Stimulated activated effector memory CD8-positive, alpha-beta T cell treated with anti-CD3 and anti-CD28 coated beads, Interleukin-12 subunit alpha, Interleukin-12 subunit beta, amount 100 ng/mL, for 72 hours (primary cell): Measurements from ENCODE around the gene DOK3.
"Not testable (repeated sequence)": the region's sequence is repeated elsewhere in the genome, so short reads cannot be mapped to it uniquely, and the experiment has no call there.

ENCODE experiments used
- ATAC-seq: fragments of 150-1000 bp; cut with Tn5 transposase; 2 replicates; pipeline ENCODE4 v1.10.0; 2021
- DNase-seq, 2 donors: peaks; one replicate each; pipeline ENCODE4 v3.0.0; 2021 to 2022; ENCODE audit warnings: low spot score in 2 of 2
- H3K27ac Mint-ChIP-seq: one replicate; pipeline ENCODE4 v1.8.0; 2022; ENCODE audit warnings: mild to moderate bottlenecking, mixed read lengths
- H3K36me3 Mint-ChIP-seq: one replicate; pipeline ENCODE4 v1.8.0; 2022; ENCODE audit warnings: mild to moderate bottlenecking, mixed read lengths
- H3K4me1 Mint-ChIP-seq: one replicate; pipeline ENCODE4 v1.8.0; 2022; ENCODE audit warnings: mixed read lengths
- H3K4me3 Mint-ChIP-seq: one replicate; pipeline ENCODE4 v1.8.0; 2022; ENCODE audit warnings: mild to moderate bottlenecking, mixed read lengths
- H3K9me3 Mint-ChIP-seq: one replicate; pipeline ENCODE4 v1.8.0; 2022; ENCODE audit warnings: mixed read lengths

DOK3 gene

DNA sequence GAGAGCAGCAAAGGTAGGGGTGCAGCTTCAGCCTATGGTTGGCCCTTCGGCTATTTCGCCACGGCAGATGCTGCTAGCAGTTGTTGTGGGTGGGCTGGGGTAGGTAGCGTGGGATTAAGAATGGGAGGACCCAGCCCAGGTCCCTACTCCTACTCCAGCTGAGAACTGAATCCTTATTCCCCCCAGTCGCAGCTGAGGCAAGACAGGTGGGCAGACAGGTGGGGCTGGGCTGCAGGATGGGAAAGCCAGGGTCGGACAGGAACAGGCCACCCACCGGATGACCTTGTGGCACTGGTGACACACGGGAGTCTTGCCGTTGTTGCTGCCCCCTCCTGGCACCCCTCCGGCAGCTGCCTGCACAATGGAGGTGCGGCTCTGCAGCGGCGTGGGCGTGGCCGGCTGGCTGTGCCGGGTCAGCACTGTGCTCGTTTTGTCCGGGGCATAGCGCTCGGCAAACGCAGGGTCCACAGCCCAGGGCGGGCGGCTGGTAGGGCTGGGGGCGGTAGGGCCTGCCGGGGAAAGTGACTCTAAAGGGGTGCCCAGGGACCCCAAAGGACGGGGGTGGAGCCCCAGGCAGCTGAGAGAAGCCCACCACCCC, 20.4 kb downstream of the DOK3 start:
- ATAC-seq (no peak), DNase-seq (no peak)
- Mint-ChIP-seq H3K27ac (no peak overlapping the region), H3K4me1 (peaks cover 33% of the 10 kb centered on the region), H3K4me3 (no peak overlapping the region), H3K36me3 (peaks cover 74% of the 10 kb centered on the region), H3K9me3 (no peaks in the 10 kb centered on the region)

- H3K36me3 Mint-ChIP-seq, result peaks cover 74% of the 10 kb centered on the region
- H3K4me3 Mint-ChIP-seq, result no peak overlapping the region
- no peaks in the 10 kb centered on the region for H3K9me3 Mint-ChIP-seq
Measured at GRCh38 chr5:177487975-177488374, 21.7 kb downstream of the DOK3 start.

GRCh38 chr5:177487144-177487543, 22.5 kb downstream of the DOK3 start:
- no peak overlapping the region for H3K4me3 Mint-ChIP-seq

More at GRCh38 chr5:177487975-177488374, 21.7 kb downstream of the DOK3 start:
- Mint-ChIP-seq H3K4me1 (peaks cover 24% of the 10 kb centered on the region), H3K27ac (no peak overlapping the region)
- ATAC-seq (no peak), DNase-seq (no peak)

GRCh38 chr5:177486256-177486655, 23.4 kb downstream of the DOK3 start:
- no peak for ATAC-seq
- peaks cover 19% of the 10 kb centered on the region for H3K4me1 Mint-ChIP-seq
- no peak overlapping the region for H3K27ac Mint-ChIP-seq
- no peaks in the 10 kb centered on the region for H3K9me3 Mint-ChIP-seq
- DNase-seq, result no peak
- peaks cover 69% of the 10 kb centered on the region for H3K36me3 Mint-ChIP-seq
- no peak overlapping the region for H3K4me3 Mint-ChIP-seq

More at GRCh38 chr5:177487144-177487543, 22.5 kb downstream of the DOK3 start:
- Mint-ChIP-seq H3K27ac (no peak overlapping the region), H3K9me3 (no peaks in the 10 kb centered on the region), H3K36me3 (peaks cover 72% of the 10 kb centered on the region), H3K4me1 (peaks cover 19% of the 10 kb centered on the region)
- no peak for DNase-seq
- ATAC-seq, result no peak

DNA sequence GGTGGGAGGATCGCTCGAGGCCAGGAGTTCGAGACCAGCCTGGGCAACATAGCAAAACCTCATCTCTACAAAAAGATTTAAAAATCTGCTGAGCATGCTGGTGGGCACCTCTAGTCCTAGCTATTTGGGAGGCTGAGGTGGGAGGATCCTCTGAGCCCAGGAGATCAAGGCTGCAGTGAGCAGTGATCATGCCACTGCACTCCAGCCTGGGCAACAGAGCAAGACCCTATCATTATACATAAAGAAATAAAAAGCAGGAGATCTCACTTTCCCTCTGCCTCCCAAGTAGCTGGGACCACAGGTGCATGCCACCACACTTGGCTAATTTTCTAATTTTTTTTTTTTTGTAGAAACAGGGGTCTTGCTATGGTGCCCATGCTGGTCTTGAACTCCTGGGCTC, 23.9 kb downstream of the DOK3 start:
- Mint-ChIP-seq H3K4me1 (peaks cover 19% of the 10 kb centered on the region), H3K36me3 (peaks cover 64% of the 10 kb centered on the region)
- not testable (repeated sequence) for H3K27ac Mint-ChIP-seq, H3K4me3 Mint-ChIP-seq, DNase-seq, H3K9me3 Mint-ChIP-seq, ATAC-seq

DNA sequence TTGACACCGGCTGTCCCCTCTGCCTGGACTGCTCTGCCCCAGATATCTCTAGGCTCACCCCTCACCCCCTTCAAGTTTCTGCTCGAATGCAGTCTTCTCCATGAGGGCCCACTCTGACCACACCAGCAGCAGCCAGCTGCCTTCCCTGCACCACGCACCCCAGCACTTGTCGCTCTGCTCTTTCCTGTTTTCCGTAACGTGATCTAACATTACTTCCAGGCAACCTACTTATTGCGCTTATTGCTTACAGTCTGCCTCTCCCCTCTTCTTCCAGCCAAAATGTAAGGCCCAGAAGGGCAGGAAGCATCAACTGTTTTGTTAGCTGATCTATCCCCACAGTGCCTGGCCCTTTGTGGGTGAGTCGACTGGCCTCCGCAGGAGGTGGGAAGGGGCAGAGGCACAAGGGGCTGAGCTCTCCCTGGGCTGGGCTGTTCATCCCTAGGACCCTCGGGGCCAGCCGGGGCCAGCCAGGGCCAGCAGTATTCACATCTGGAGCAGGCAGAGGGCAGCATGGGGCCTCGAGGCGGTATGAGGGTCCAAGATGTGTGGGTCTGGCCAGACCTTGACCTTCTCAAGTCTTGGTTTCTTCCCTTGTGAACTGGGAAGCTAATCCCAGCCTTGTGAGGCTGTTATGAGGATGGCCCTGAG, 24.6 kb downstream of the DOK3 start:
- Mint-ChIP-seq H3K9me3 (no peaks in the 10 kb centered on the region), H3K36me3 (peaks cover 57% of the 10 kb centered on the region), H3K4me3 (no peak overlapping the region), H3K27ac (peak overlapping the region; percentile 79), H3K4me1 (peaks cover 15% of the 10 kb centered on the region)
- DNase-seq (no peak), ATAC-seq (no peak)

GRCh38 chr5:177483994-177484901, 25.4 kb downstream of the DOK3 start:
- H3K27ac Mint-ChIP-seq, result peak overlapping the region; percentile 79
- H3K4me1 Mint-ChIP-seq, result peaks cover 20% of the 10 kb centered on the region
- no peak overlapping the region for H3K4me3 Mint-ChIP-seq
- ATAC-seq (peak; percentile 3), DNase-seq (no peak)
- H3K36me3 Mint-ChIP-seq, result peaks cover 62% of the 10 kb centered on the region
- no peaks in the 10 kb centered on the region for H3K9me3 Mint-ChIP-seq

DNA sequence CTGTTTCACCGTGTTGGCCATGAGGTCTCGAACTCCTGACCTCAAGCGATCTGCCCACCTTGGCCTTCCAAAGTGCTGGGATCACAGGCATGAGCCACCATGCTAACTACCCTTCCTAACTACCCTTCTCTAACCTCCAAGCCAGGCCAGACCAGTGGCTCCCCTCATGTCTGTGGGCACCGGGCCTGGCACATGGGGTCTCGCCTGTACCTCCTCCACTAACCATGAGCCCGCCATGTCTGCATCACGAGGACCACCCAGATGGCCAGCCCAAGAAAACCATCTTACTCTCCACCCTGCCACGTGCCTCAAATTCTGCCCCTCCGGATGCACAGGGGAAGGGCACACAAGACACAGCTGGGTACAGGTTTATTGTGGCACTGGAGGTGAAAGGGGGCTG, 26.6 kb downstream of the DOK3 start:
- no peak for ATAC-seq
- no peak for DNase-seq
- Mint-ChIP-seq H3K9me3 (no peaks in the 10 kb centered on the region), H3K36me3 (peaks cover 60% of the 10 kb centered on the region), H3K4me3 (no peak overlapping the region), H3K27ac (no peak overlapping the region), H3K4me1 (peaks cover 29% of the 10 kb centered on the region)

DNA sequence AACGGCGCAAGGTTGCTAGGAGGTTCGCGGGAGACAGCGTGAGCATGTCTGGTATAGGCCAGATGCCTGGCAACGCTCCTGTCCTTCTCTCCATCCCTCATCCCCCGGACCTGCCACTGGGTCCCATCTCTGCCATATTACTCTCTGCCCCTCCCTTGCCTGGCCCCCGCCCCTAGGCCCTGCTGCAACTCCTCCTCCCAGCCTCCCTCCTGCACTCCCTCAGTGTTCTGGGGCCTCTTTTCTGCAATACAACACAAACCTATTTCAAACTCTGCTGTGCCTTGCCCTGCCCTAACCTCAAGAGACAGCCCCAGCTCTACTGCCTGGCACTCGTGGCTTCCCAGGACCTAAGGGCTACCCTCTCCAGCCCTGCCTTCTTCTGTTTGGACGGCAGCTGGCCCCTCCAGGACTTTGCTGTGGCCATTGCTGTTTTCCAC, 27.2 kb downstream of the DOK3 start:
- DNase-seq (no peak), ATAC-seq (no peak)
- Mint-ChIP-seq H3K27ac (no peak overlapping the region), H3K4me1 (peaks cover 34% of the 10 kb centered on the region), H3K36me3 (peaks cover 53% of the 10 kb centered on the region), H3K9me3 (no peaks in the 10 kb centered on the region), H3K4me3 (no peak overlapping the region)

- DNase-seq (no peak), ATAC-seq (no peak)
- peak overlapping the region; percentile 98 for H3K27ac Mint-ChIP-seq
- peaks cover 48% of the 10 kb centered on the region for H3K4me1 Mint-ChIP-seq
- no peaks in the 10 kb centered on the region for H3K9me3 Mint-ChIP-seq
- H3K36me3 Mint-ChIP-seq, result peaks cover 29% of the 10 kb centered on the region
- H3K4me3 Mint-ChIP-seq, result no peak overlapping the region
Measured at GRCh38 chr5:177479774-177480173, 29.9 kb downstream of the DOK3 start.

- Mint-ChIP-seq H3K4me1 (peaks cover 49% of the 10 kb centered on the region), H3K36me3 (peaks cover 27% of the 10 kb centered on the region)
- peak in 1 of 2 donors; percentile 66 for DNase-seq
Measured at GRCh38 chr5:177478711-177479646, 30.6 kb downstream of the DOK3 start.

GRCh38 chr5:177477701-177478477, 31.7 kb downstream of the DOK3 start:
- no peak overlapping the region for H3K4me3 Mint-ChIP-seq

More at GRCh38 chr5:177478711-177479646, 30.6 kb downstream of the DOK3 start:
- ATAC-seq, result peak; percentile 75
- Mint-ChIP-seq H3K9me3 (no peaks in the 10 kb centered on the region), H3K27ac (peak overlapping the region; percentile 98), H3K4me3 (peak overlapping the region; percentile 42)

DNA sequence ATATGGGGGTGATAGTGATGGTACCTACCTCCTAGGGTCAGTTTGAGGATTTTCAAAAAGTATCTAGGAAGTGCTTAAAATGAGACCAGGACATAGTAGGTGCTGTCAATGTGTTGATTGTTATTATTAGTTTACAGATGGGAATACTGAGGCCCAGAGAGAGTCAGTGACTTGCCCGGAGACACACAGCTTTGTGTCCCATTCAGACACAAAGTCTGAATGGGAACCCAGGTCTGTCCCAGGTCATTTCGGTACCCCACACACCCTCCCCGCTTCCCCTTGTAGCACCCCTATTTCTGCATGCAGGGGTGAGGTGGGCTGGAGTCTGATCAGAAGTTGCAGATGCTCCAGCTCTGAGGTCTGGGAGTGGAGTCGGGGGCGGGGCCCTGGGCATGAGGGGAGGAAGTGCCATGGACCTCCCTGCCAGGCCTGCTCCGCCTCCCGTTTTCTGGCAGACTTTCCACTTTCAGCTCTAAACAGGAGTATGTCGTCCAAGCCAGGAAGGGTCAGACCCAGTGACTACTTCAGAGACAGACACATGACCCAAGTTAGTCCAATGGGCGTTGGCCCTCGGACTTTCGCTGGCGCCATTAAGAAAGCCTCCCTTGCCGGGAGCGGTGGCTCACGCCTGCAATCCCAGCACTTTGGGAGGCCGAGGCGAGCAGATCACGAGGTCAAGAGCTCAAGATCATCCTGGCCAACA, 32.9 kb downstream of the DOK3 start:
- ATAC-seq (no peak), DNase-seq (no peak)
- Mint-ChIP-seq H3K27ac (peak overlapping the region; percentile 69), H3K9me3 (no peaks in the 10 kb centered on the region), H3K4me3 (peak overlapping the region; percentile 21), H3K4me1 (peaks cover 60% of the 10 kb centered on the region), H3K36me3 (peaks cover 19% of the 10 kb centered on the region)

More at GRCh38 chr5:177477701-177478477, 31.7 kb downstream of the DOK3 start:
- Mint-ChIP-seq H3K27ac (peak overlapping the region; percentile 98), H3K36me3 (peaks cover 23% of the 10 kb centered on the region), H3K4me1 (peaks cover 53% of the 10 kb centered on the region), H3K9me3 (no peaks in the 10 kb centered on the region)
- ATAC-seq (no peak), DNase-seq (no peak)
